HepG2 (cell line): ENCODE results near the gene PLA2G4A. TPM values are rescaled to one million over a fixed set of nuclear protein-coding genes. Genes with fewer than 3 reads are reported as not detected.

Source experiments
- ATAC-seq: fragments of 200-7000 bp; cut with Tn5 transposase; 3 replicates; pipeline ENCODE4 v1.9.1; 2020; ENCODE audit warnings: mild to moderate bottlenecking, moderate library complexity
- BruUV-seq: library from RNA; stranded (reverse); fragments of 400-500 nt; replicated peaks from 2 replicates; lab custom pipeline; 2021; lab: Mats Ljungman, UMichigan
- CTCF ChIA-PET: fragments of 300-600 bp; formaldehyde crosslinking; extraction: SDS; loops from one replicate; lab custom pipeline; 2021; ENCODE audit warnings: low total read pairs, inconsistent platforms, low intra/inter-chr PET ratio; lab: Yijun Ruan, JAX
- POLR2A ChIA-PET: fragments of 350-600 bp; sonication (Branson Sonifier 250); formaldehyde crosslinking; loops from one replicate; lab custom pipeline; 2020; ENCODE audit warnings: antibody characterized with exemption, inconsistent platforms; lab: Yijun Ruan, JAX
- DNase-seq: peaks from one replicate; pipeline ENCODE4 v3.0.0-alpha.2; 2015; ENCODE audit warnings: low spot score
- FAIRE-seq: peaks from 3 replicates; lab custom pipeline; 2011; peaks lifted over from hg19 to GRCh38; lab: Jason Lieb, UNC
- H2AFZ ChIP-seq: one replicate; pipeline ENCODE4 v1.6.1; 2011; ENCODE audit warnings: low read length, inconsistent platforms
- H3K27ac ChIP-seq: fragments of 300-600 bp; 3 replicates; pipeline ENCODE4 v1.8.0; 2011; ENCODE audit warnings: mixed run types, mild to moderate bottlenecking, mixed read lengths, low read length, inconsistent platforms; ENCODE audit not compliant: insufficient read depth; ENCODE audit errors: extremely low read length
- H3K27me3 ChIP-seq, 2 experiments: fragments of 200-600 bp in 1 of 2; 2 replicates in 1 of 2; 3 replicates in 1 of 2; pipeline versions ENCODE4 v1.6.0 to v1.8.0; 2011; ENCODE audit warnings: low read length in 2 of 2, mild to moderate bottlenecking in 2 of 2, moderate library complexity in 2 of 2, inconsistent platforms in 1 of 2; ENCODE audit not compliant: insufficient read depth in 2 of 2, control insufficient read depth in 1 of 2
- H3K36me3 ChIP-seq, 2 experiments: fragments of 200-600 bp in 1 of 2; replicated peaks in 1 of 2; 2 replicates in 1 of 2; 3 replicates in 1 of 2; pipeline versions ENCODE4 v1.5.1 to v1.8.0; 2011; ENCODE audit warnings: low read length in 2 of 2, inconsistent platforms in 1 of 2; ENCODE audit not compliant: insufficient read depth in 2 of 2, control insufficient read depth in 1 of 2
- H3K4me1 ChIP-seq: 2 replicates; pipeline ENCODE4 v1.5.1; 2012; ENCODE audit warnings: low read length, inconsistent platforms; ENCODE audit not compliant: insufficient read depth
- H3K4me2 ChIP-seq: 2 replicates; pipeline ENCODE4 v1.6.0; 2011; ENCODE audit warnings: low read depth, low read length, inconsistent platforms
- H3K4me3 ChIP-seq, 3 experiments: fragments of 200-600 bp in 1 of 3; sonication (generic), shearing (Covaris generic) in 1 of 3; replicated peaks in 1 of 3; 2 replicates each; pipeline ENCODE4 v1.5.1; 2011 to 2016; ENCODE audit warnings: low read length in 3 of 3, inconsistent platforms in 2 of 3, low read depth in 2 of 3, mild to moderate bottlenecking in 2 of 3, control low read depth in 1 of 3, mixed read lengths in 1 of 3; ENCODE audit not compliant: insufficient read depth in 1 of 3
- H3K79me2 ChIP-seq: one replicate; pipeline ENCODE4 v1.6.1; 2011; ENCODE audit warnings: low read length, inconsistent platforms; ENCODE audit not compliant: insufficient read depth
- H3K9ac ChIP-seq: 2 replicates; pipeline ENCODE4 v1.6.0; 2011; ENCODE audit warnings: mild to moderate bottlenecking, low read depth, low read length, inconsistent platforms; ENCODE audit not compliant: insufficient read depth
- H3K9me3 ChIP-seq: 2 replicates; pipeline ENCODE4 v1.5.1; 2012; ENCODE audit warnings: mild to moderate bottlenecking, low read length
- H4K20me1 ChIP-seq: 2 replicates; pipeline ENCODE4 v1.6.0; 2011; ENCODE audit warnings: inconsistent platforms, mild to moderate bottlenecking, low read length, moderate library complexity; ENCODE audit not compliant: insufficient read depth
- CAMTA2 ChIP-seq: sonication (generic); formaldehyde crosslinking; IDR thresholded peaks from 2 replicates; pipeline ENCODE4 v1.4.0; 2020; ENCODE audit warnings: mild to moderate bottlenecking, missing genetic modification reagents, borderline replicate concordance
- CHD2 ChIP-seq: IDR thresholded peaks from 2 replicates; pipeline ENCODE4 v1.6.1; 2011; ENCODE audit warnings: low read depth, low read length, improper control_type of control experiment
- MAFK ChIP-seq, 2 experiments: IDR thresholded peaks in 1 of 2; conservative IDR thresholded peaks in 1 of 2; 2 replicates each; pipeline ENCODE4 v1.6.1; 2011; ENCODE audit warnings: improper control_type of control experiment in 2 of 2, low read length in 2 of 2
- MTF2 ChIP-seq: sonication (generic); formaldehyde crosslinking; IDR thresholded peaks from 2 replicates; pipeline ENCODE4 v1.5.0; 2020; ENCODE audit warnings: missing genetic modification reagents, borderline replicate concordance
- SRSF9 ChIP-seq: fragments of 200-400 bp; formaldehyde crosslinking; IDR thresholded peaks from 2 replicates; pipeline ENCODE4 v1.6.1; 2018; ENCODE audit warnings: borderline replicate concordance, mild to moderate bottlenecking, low read depth, low read length; ENCODE audit not compliant: insufficient read depth, poor library complexity, severe bottlenecking
- ZBTB38 ChIP-seq: sonication (generic); formaldehyde crosslinking; IDR thresholded peaks from 2 replicates; pipeline ENCODE4 v1.5.1; 2020; ENCODE audit warnings: mild to moderate bottlenecking, missing genetic modification reagents
- ZEB1 ChIP-seq: IDR thresholded peaks from 2 replicates; pipeline ENCODE4 v1.6.1; 2012; ENCODE audit warnings: mild to moderate bottlenecking, low read depth, inconsistent platforms; ENCODE audit not compliant: insufficient replicate concordance
- ZSCAN29 ChIP-seq: sonication (generic); formaldehyde crosslinking; conservative IDR thresholded peaks from 2 replicates; pipeline ENCODE4 v1.4.0; 2020; ENCODE audit warnings: mild to moderate bottlenecking, missing genetic modification reagents
- WGBS: methylation state at CpG from one replicate; pipeline ENCODE4 v1.1.6; 2017; ENCODE audit warnings: low lambda C conversion rate; 5-methylcytosine and 5-hydroxymethylcytosine counted together
- in situ Hi-C: cut with HindIII; loops from 2 replicates; pipeline ENCODE4 v1.10.0; 2017; ENCODE audit warnings: low pct_unique_long_range_greater_than_20kb; ENCODE audit not compliant: extremely low pct_ligation_motif_present
- intact Hi-C: fragments of 100-400 bp; cut with micrococcal nuclease; formaldehyde crosslinking; loops from one replicate; pipeline ENCODE4 v1.10.0; 2022; ENCODE audit not compliant: unreplicated experiment
- polyA plus RNA-seq, 8 experiments: library from polyadenylated mRNA; depleted of rRNA in 3 of 8; stranded (reverse) in 7 of 8; unstranded in 1 of 8; fragments of >200 nt; fragmentation: Illumina TruSeq in 4 of 8; extraction: Trizol in 4 of 8; gene quantifications; 2 replicates each; pipeline versions ENCODE4 v1.2.1 to v1.2.3, GENCODE V29; 2011 to 2016; ENCODE audit warnings: low read depth in 4 of 8, missing spikeins in 1 of 8, mixed read lengths in 1 of 8; ENCODE audit not compliant: insufficient read depth in 1 of 8
- total RNA-seq, 5 experiments: library from RNA; depleted of rRNA; stranded (reverse); fragments of >200 nt; fragmentation: Illumina TruSeq; extraction: Trizol; gene quantifications; 2 replicates each; pipeline ENCODE4 v1.2.3, GENCODE V29; 2016; ENCODE audit warnings: low read depth in 1 of 5
- TF ChIP-seq, protein P1 (sequence below): IDR thresholded peaks from 2 replicates; pipeline ENCODE4 v1.4.0; 2020; ENCODE audit warnings: mild to moderate bottlenecking, missing genetic modification reagents
- TF ChIP-seq, protein P2 (sequence below): sonication (generic); formaldehyde crosslinking; IDR thresholded peaks from 2 replicates; pipeline ENCODE4 v1.4.0; 2020; ENCODE audit warnings: missing genetic modification reagents, mild to moderate bottlenecking, borderline replicate concordance

Gene PLA2G4A
- total and polyA plus RNA-seq, 2 of the 13 experiments (the other 11 are each of a cell fraction or from before 2014, with no cell fraction given) = not detected

GRCh38 chr1:187033693-187034390 lies 205.1 kb downstream of the PLA2G4A start:
- BruUV-seq = no TSS peak
- in situ Hi-C loops = no loop called here
- Histone ChIP-seq H3K4me3 (no peak overlapping the region), H3K4me1 (no peaks in the 10 kb centered on the region), H3K27me3 (no peaks in the 10 kb centered on the region), H3K9me3 (no peaks in the 10 kb centered on the region; the same call in 1 of the 2 replicates), H3K36me3 (no peaks in the 10 kb centered on the region), H2AFZ (no peak overlapping the region), H4K20me1 (no peaks in the 10 kb centered on the region), H3K4me2 (no peak overlapping the region), H3K9ac (no peak overlapping the region), H3K27ac (no peak overlapping the region), H3K79me2 (no peaks in the 10 kb centered on the region)
- TF ChIP-seq ZEB1 (no peak), MAFK (conservative IDR thresholded peaks at IDR 0.05 in 1 of 2, IDR thresholded peaks at IDR 0.05 in 1 of 2; ENCODE audit: low read length in 2 of 2) (0 out of 4 replicates have a peak, but pooled peaks of 1 of the 2 experiments have one; percentile 19)
- FAIRE-seq = no peak
- ChIA-PET CTCF (no interaction called here), POLR2A (no interaction called here)
- DNase-seq = no peak
- no peak for ATAC-seq
- intact Hi-C loops = no loop called here
- WGBS = 0% methylated on average over 4 of the region's 4 CpGs

- ATAC-seq (no peak), FAIRE-seq (no peak), DNase-seq (no peak)
- intact Hi-C loops (no loop called here), in situ Hi-C loops (no loop called here)
- Histone ChIP-seq H3K9me3 (no peaks in the 10 kb centered on the region; the same call in 1 of the 2 replicates), H3K4me1 (no peaks in the 10 kb centered on the region), H3K27me3 (no peaks in the 10 kb centered on the region), H3K36me3 (no peaks in the 10 kb centered on the region), H3K27ac (no peak overlapping the region), H3K4me2 (no peak overlapping the region), H3K9ac (no peak overlapping the region), H3K79me2 (no peaks in the 10 kb centered on the region), H4K20me1 (no peaks in the 10 kb centered on the region), H3K4me3 (no peak overlapping the region), H2AFZ (no peak overlapping the region)
- POLR2A ChIA-PET = no interaction called here
- CTCF ChIA-PET = no interaction called here
- no TSS peak for BruUV-seq
- TF ChIP-seq CHD2 (no peak), MTF2 (CRISPR knock-in tag) (no peak), SRSF9 (no peak), ZBTB38 (CRISPR knock-in tag) (no peak), CAMTA2 (no peak), ZSCAN29 (CRISPR knock-in tag) (no peak)
- TF ChIP-seq, protein P1, sequence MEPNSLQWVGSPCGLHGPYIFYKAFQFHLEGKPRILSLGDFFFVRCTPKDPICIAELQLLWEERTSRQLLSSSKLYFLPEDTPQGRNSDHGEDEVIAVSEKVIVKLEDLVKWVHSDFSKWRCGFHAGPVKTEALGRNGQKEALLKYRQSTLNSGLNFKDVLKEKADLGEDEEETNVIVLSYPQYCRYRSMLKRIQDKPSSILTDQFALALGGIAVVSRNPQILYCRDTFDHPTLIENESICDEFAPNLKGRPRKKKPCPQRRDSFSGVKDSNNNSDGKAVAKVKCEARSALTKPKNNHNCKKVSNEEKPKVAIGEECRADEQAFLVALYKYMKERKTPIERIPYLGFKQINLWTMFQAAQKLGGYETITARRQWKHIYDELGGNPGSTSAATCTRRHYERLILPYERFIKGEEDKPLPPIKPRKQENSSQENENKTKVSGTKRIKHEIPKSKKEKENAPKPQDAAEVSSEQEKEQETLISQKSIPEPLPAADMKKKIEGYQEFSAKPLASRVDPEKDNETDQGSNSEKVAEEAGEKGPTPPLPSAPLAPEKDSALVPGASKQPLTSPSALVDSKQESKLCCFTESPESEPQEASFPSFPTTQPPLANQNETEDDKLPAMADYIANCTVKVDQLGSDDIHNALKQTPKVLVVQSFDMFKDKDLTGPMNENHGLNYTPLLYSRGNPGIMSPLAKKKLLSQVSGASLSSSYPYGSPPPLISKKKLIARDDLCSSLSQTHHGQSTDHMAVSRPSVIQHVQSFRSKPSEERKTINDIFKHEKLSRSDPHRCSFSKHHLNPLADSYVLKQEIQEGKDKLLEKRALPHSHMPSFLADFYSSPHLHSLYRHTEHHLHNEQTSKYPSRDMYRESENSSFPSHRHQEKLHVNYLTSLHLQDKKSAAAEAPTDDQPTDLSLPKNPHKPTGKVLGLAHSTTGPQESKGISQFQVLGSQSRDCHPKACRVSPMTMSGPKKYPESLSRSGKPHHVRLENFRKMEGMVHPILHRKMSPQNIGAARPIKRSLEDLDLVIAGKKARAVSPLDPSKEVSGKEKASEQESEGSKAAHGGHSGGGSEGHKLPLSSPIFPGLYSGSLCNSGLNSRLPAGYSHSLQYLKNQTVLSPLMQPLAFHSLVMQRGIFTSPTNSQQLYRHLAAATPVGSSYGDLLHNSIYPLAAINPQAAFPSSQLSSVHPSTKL (CRISPR knock-in tag) = no peak
- TF ChIP-seq, protein P2, sequence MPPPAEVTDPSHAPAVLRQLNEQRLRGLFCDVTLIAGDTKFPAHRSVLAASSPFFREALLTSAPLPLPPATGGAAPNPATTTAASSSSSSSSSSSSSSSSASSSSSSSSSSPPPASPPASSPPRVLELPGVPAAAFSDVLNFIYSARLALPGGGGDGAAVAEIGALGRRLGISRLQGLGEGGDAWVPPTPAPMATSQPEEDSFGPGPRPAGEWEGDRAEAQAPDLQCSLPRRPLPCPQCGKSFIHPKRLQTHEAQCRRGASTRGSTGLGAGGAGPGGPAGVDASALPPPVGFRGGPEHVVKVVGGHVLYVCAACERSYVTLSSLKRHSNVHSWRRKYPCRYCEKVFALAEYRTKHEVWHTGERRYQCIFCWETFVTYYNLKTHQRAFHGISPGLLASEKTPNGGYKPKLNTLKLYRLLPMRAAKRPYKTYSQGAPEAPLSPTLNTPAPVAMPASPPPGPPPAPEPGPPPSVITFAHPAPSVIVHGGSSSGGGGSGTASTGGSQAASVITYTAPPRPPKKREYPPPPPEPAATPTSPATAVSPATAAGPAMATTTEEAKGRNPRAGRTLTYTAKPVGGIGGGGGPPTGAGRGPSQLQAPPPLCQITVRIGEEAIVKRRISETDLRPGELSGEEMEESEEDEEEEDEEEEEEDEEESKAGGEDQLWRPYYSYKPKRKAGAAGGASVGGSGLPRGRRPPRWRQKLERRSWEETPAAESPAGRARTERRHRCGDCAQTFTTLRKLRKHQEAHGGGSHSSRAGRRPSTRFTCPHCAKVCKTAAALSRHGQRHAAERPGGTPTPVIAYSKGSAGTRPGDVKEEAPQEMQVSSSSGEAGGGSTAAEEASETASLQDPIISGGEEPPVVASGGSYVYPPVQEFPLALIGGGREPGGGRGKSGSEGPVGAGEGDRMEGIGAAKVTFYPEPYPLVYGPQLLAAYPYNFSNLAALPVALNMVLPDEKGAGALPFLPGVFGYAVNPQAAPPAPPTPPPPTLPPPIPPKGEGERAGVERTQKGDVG = no peak
- TF ChIP-seq, all 625 proteins: peak for 0
Measured at GRCh38 chr1:187034501-187034900, 205.8 kb downstream of the PLA2G4A start.
